Measurements from ENCODE around the gene TFEC. TPM values are rescaled to one million over a fixed set of nuclear protein-coding genes. Genes with fewer than 3 reads are reported as not detected.

The TFEC gene
- total RNA-seq, 1 donor, result 0.36 TPM

DNA sequence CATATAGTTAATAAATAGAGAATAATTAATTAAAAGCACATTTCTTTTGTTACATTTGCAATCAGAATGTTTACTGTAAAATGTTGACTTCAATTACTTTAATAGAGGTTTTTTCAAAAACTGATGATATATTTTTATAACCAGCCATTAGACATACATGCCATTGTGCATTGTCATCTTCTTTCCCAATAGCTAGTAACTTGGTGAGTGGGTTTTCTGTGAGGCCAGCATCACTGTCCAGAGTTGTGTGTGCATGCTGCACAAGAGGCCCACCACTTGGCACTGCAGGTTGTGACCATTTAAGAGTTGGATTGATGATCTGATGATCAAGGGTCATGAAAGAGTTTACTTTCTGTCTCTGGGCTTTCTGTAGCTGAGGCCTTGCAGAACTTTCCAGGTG, 46.5 kb downstream of the TFEC start:
- no peaks in the 10 kb centered on the region for H3K9me3 ChIP-seq (ENCODE audit: low read depth, low read length)
- no peak overlapping the region for H3K4me2 ChIP-seq (ENCODE audit: insufficient read depth, low read length)
- no peak overlapping the region for H3K4me3 ChIP-seq (ENCODE audit: insufficient read depth, low read length)
- H3K27ac ChIP-seq (ENCODE audit: low read depth, low read length), result no peak overlapping the region
- no peaks in the 10 kb centered on the region for H3K79me2 ChIP-seq (ENCODE audit: insufficient read depth, low read length)
- DNase-seq (ENCODE audit: insufficient read length, low spot score, missing footprints), result no peak
- H3K4me1 ChIP-seq (ENCODE audit: insufficient read depth, low read length), result no peaks in the 10 kb centered on the region
- no peak overlapping the region for H2AFZ ChIP-seq (ENCODE audit: low read length)
- H4K20me1 ChIP-seq (ENCODE audit: insufficient read depth, low read length), result no peaks in the 10 kb centered on the region
- no peaks in the 10 kb centered on the region for H3K27me3 ChIP-seq (ENCODE audit: insufficient read depth, low read length)
- TF ChIP-seq CTCF (IDR thresholded peaks at IDR 0.05; ENCODE audit: extremely low read depth, low read depth, low read length), result no peak
- H3K36me3 ChIP-seq (ENCODE audit: insufficient read depth, low read length), result no peaks in the 10 kb centered on the region

GRCh38 chr7:115980159-115980558, 50.4 kb downstream of the TFEC start:
- H3K4me2 ChIP-seq (ENCODE audit: insufficient read depth, low read length), result no peak overlapping the region
- H3K4me1 ChIP-seq (ENCODE audit: insufficient read depth, low read length), result no peaks in the 10 kb centered on the region
- H3K4me3 ChIP-seq (ENCODE audit: insufficient read depth, low read length), result no peak overlapping the region
- H4K20me1 ChIP-seq (ENCODE audit: insufficient read depth, low read length), result no peaks in the 10 kb centered on the region
- no peak overlapping the region for H3K27ac ChIP-seq (ENCODE audit: low read depth, low read length)
- no peaks in the 10 kb centered on the region for H3K36me3 ChIP-seq (ENCODE audit: insufficient read depth, low read length)
- DNase-seq (ENCODE audit: insufficient read length, low spot score, missing footprints), result no peak
- no peak for TF ChIP-seq CTCF (IDR thresholded peaks at IDR 0.05; ENCODE audit: extremely low read depth, low read depth, low read length)
- no peaks in the 10 kb centered on the region for H3K27me3 ChIP-seq (ENCODE audit: insufficient read depth, low read length)
- H3K9me3 ChIP-seq (ENCODE audit: low read depth, low read length), result no peaks in the 10 kb centered on the region
- H3K79me2 ChIP-seq (ENCODE audit: insufficient read depth, low read length), result no peaks in the 10 kb centered on the region
- no peak overlapping the region for H2AFZ ChIP-seq (ENCODE audit: low read length)

DNA sequence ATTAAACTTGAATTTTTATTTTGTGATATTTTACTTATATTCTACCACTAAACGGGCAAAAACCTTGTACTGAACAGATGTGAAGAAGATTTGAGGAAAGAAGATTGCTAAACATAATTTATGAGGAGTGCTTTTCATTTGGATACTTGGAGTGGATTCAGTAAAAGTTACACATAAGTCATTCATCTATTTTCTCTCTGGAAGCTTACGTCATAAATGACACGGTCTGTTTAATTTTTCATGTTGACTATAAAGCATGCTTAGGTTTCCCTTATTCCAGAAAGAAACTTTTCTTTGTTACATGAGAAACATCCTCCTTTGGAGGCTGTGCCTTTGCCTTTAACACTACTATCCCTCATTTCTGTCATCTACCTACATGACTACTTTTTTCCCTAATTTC, 53.9 kb downstream of the TFEC start:
- no peak overlapping the region for H3K27ac ChIP-seq (ENCODE audit: low read depth, low read length)
- no peak overlapping the region for H3K4me3 ChIP-seq (ENCODE audit: insufficient read depth, low read length)
- H4K20me1 ChIP-seq (ENCODE audit: insufficient read depth, low read length), result no peaks in the 10 kb centered on the region
- H3K9me3 ChIP-seq (ENCODE audit: low read depth, low read length), result no peaks in the 10 kb centered on the region
- H3K79me2 ChIP-seq (ENCODE audit: insufficient read depth, low read length), result no peaks in the 10 kb centered on the region
- no peak overlapping the region for H2AFZ ChIP-seq (ENCODE audit: low read length)
- DNase-seq (ENCODE audit: insufficient read length, low spot score, missing footprints), result no peak
- H3K36me3 ChIP-seq (ENCODE audit: insufficient read depth, low read length), result no peaks in the 10 kb centered on the region
- no peaks in the 10 kb centered on the region for H3K27me3 ChIP-seq (ENCODE audit: insufficient read depth, low read length)
- no peak overlapping the region for H3K4me2 ChIP-seq (ENCODE audit: insufficient read depth, low read length)
- no peaks in the 10 kb centered on the region for H3K4me1 ChIP-seq (ENCODE audit: insufficient read depth, low read length)
- TF ChIP-seq CTCF (IDR thresholded peaks at IDR 0.05; ENCODE audit: extremely low read depth, low read depth, low read length), result no peak

DNA sequence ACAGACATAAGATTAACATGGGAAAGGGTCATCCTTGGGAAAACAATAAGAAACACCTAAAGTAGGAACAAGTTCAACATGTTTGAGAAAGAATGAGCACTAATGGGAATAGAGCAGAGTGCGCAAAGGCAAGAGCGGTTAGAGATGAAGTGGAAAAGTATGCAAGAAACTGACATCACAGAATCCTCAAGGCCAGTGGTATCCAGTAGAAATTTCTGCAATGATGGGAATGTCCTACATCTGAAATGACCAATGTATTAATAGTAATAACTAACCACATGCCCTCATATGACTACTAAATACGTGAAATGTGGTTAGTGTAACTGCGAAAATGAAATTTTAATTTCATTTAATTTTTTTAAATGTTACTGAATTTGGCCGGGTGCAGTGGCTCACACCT, 54.8 kb downstream of the TFEC start:
- Histone ChIP-seq H3K4me1 (ENCODE audit: insufficient read depth, low read length) (no peaks in the 10 kb centered on the region), H2AFZ (ENCODE audit: low read length) (no peak overlapping the region), H3K9me3 (ENCODE audit: low read depth, low read length) (no peaks in the 10 kb centered on the region), H3K79me2 (ENCODE audit: insufficient read depth, low read length) (no peaks in the 10 kb centered on the region), H4K20me1 (ENCODE audit: insufficient read depth, low read length) (no peaks in the 10 kb centered on the region), H3K36me3 (ENCODE audit: insufficient read depth, low read length) (no peaks in the 10 kb centered on the region), H3K27me3 (ENCODE audit: insufficient read depth, low read length) (no peaks in the 10 kb centered on the region), H3K4me3 (ENCODE audit: insufficient read depth, low read length) (no peak overlapping the region), H3K4me2 (ENCODE audit: insufficient read depth, low read length) (no peak overlapping the region), H3K27ac (ENCODE audit: low read depth, low read length) (no peak overlapping the region)
- no peak for DNase-seq (ENCODE audit: insufficient read length, low spot score, missing footprints)
- TF ChIP-seq CTCF (IDR thresholded peaks at IDR 0.05; ENCODE audit: extremely low read depth, low read depth, low read length), result no peak

Measured in osteoblast (primary cell).